Measurements from ENCODE around the gene RNF227.
"Not testable (repeated sequence)": the region's sequence is repeated elsewhere in the genome, so short reads cannot be mapped to it uniquely, and the experiment has no call there.

The RNF227 gene

DNA sequence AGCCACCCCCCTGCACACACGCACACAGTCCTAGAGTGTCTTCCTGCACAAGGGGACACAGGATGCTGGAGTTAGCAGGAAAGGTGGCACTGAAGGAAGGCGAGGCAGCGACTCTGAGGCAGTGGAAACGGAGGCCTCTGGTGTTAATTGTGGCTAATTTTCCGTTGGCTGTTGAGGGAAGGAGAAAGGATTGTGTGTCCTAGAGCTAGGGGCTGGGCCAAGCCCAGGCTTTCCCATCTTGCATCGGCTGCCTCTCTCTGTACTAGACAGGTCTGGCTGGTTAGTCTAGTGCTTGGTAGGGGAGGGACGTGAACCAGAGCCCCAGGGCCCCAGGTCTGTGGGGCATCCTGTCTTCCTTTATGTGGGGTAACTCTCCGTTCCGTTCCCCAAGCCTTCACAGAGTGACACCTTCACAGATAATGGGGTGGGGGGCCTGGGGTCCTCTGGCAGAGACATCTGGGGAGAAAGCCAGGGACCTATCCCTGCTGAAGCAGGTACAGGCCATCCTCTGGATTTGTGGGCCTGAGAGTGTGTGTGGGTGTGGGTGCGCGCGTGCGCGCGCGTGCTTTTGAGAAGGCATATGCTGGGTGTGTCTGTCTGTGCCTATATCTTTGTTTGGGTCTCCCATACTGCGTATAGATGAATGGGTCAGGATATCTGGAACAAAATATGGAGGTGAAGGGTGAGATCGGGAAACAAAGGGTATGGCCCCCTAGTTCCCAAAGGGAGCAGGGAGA, 27.7 kb downstream of the RNF227 start, which contains the start of gene CHD3:
TSS of gene CHD3 (plus strand) at position 606 of the 737 bp plus-strand sequence. CDS start 212 bp downstream, outside the sequence.
- DNase-seq (ENCODE audit: low read depth), result no peak

DNA sequence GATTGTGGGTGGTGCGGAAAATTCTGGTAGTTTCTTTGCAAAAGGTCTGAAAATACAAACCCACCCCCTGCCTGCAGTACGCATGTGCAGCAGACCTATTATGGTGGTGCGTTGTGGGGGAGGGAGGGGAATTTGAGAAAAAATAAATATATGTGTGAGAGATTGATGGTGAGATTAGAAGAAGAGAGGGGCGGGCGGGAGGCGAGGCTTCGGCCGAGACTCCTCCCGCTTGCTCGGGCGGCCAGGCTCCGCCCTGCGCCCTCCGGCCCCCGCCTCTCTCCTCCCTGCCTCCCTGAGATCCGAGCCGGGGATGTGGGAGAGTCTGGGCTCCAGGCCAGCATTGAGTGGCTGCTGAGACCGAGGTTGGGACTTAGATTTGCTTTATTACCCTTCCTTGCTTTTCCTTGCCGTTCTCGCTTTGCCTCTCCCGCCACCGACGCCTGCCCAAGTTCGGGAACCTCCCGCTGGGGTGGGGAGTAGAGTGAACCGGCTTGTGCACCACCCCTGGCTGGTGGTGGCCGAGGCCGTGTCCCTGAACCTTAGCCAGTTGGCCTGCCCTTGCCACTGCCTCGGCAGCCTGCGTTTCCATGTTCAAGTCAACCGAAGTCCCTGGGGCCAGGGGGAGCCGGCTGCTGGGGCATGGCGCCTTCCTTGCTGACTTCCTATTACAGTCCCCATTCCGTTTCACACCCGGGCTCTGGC, 28.5 kb downstream of the RNF227 start:
- peak; percentile 94 for DNase-seq (ENCODE audit: low read depth)

DNA sequence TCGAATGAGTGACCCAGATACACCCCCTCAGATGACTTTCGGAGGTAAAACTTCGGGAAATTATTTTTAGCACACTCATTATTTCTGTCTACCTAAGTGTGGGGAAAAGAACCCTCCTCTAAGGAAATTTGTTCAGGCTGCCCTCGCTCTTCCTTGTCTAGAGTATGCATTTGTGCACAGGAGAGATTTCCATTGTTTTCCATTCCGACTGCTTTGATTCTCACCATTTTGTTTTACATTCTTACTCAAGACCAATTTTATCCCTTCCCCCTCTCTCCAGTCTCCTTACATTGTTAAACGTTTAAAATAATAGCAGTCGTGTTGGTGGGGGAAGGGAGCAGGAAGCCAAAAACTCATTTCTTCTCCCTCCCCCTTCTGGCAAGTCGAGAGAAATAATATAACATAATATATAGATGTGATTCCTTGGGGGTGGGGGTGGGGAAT, 29.0 kb downstream of the RNF227 start:
- no peak for DNase-seq (ENCODE audit: low read depth)

DNA sequence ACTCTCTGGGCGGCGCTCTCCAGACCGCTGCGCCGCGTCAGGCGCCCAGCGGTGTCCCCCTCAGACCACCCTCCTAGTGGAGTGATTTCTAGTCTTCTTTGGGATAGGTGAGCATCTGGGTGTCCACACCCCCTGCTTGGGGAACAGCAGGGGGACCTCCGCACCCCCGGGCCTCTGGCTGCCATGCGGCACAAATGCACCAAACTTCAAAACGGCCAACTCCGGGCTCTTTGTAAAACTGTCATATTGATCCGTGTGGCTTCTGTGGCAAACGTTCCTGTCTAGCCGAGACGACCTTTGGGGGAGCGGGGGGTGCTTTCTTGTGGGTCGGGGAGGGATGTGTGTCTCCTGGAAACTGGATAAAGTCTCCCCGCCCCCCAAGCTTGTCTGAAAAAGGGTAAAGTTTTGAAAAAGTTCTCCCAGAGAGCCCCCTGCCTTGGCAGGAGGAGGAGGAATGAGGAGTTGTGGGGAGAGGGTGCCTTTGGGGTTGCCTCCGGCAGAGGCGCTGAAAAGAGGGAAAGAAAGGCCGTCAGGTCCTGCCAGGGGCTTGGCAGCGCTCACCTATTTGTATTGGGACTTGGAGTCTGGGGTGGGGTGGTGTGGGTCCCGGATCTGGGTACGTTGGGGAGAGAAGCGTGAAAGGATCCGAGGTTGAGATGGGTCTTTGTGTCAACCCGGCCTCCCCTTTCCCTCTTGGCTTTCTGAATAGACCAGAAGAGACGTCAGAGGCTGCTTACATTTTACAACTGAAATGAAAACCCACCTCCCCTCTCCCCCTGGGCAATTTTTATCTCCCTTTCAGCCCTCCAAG, 29.7 kb downstream of the RNF227 start:
- no peak for DNase-seq (ENCODE audit: low read depth)

GRCh38 chr17:7885367-7886226, 30.5 kb downstream of the RNF227 start:
- DNase-seq (ENCODE audit: low read depth), result no peak

DNA sequence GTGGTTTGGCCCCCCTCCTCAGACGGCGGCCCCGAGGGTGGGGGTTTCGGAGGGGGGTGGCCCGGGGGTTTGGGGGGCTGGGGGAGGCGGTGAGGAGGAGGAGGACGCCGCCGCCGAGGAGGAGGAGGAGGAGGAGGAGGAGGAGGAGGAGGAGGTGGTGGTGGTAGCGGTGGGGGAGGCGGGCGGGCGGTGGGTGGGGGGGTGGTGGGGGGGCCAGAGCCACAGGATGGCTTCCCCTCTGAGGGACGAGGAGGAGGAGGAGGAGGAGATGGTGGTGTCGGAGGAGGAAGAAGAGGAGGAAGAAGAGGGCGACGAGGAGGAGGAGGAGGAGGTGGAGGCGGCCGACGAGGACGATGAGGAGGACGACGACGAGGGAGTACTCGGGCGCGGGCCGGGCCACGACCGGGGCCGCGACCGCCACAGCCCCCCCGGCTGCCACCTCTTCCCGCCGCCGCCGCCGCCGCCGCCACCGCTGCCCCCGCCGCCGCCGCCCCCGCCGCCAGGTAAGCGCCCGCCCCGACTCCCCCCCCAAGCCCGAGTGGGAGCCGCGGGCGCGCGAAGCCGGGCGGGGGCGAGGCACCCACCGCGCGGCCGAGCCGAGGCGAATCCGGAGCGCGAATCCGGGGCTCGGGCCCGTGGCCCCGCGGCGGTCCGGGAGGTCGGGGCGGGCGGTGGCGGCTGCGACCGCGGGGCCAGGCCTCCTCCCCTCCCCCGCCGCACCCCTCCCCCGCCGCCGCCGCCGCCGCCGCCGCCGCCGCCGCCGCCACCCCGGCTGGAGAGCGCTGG, 31.3 kb downstream of the RNF227 start:
- DNase-seq (ENCODE audit: low read depth), result no peak

- no peak for DNase-seq (ENCODE audit: low read depth)
Measured at GRCh38 chr17:7883781-7884386, 32.2 kb downstream of the RNF227 start.

DNA sequence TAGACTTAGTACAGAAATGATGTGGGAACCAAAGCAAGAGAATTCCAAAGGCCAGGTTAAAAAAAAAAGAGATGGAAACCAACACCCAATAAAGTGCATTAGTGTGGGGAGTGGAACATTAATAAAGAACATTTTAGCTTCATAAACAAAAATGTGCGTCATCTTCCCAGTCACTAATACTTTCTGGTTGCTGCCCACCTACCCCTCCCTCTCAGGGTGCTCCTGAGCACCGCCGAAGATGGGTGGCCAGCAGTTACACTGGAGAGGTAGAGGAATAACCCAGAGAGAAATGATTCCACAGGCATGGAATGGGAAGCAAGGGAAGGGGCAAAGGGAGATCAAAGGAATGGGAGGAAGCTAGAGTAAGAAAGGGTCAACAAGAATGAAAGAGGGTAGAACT, 33.5 kb downstream of the RNF227 start:
- no peak for DNase-seq (ENCODE audit: low read depth)

DNA sequence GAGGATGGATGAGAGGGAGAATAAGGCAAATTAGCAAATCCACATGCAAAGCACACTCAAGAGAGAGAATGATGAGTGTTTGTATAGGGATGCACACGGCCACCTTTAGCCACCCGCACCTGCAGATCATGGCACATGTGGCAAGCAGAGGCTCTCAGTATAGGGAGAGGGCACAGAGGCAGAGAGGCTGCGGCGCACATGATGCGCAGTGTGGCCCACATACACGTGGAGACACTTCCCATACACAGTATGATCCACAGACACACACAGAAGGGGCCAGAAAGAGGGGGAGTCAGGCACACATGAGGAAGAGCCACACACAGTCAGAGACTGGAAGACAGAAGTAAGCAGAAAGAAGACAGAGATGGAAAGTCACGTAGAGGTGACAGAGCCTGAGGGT, 34.0 kb downstream of the RNF227 start:
- no peak for DNase-seq (ENCODE audit: low read depth)

DNA sequence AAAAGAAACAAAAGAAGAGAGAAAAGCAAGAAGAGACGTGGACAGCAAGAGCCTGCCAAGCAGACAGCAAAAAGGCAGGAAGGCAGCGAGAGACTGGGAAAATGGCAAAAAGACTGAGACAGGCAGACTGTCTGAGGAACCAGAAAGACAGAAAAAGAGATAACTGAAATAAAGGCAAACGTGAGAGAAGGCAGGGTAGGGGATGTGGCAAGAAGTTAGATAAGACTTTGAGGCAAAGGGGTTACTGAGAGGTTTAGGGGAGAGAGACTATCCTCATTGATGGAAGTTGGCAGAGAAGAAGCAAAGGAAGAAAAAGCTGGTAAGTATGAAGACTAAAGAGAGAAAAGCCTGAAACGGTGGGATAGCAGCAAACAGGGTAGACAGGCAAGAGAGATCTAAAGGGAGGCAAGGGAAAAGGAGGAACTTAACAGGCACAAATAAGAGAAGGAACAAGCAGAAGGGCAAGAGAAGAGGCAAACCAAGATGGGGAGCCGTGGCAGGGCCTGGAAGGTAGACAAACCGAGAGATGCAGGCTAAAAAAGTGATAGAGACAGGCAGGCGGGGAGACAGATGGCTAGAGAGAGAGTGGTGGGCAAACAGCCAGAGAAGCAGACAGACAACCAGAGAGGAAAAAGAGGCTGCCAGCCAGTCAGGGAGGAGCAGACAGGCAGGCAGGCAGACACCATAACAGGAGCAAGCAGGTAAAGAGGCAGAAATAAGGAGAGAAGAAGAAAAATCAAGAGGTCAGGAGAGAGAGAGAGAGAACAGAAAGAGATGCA, 34.6 kb downstream of the RNF227 start:
- DNase-seq (ENCODE audit: low read depth), result no peak

DNA sequence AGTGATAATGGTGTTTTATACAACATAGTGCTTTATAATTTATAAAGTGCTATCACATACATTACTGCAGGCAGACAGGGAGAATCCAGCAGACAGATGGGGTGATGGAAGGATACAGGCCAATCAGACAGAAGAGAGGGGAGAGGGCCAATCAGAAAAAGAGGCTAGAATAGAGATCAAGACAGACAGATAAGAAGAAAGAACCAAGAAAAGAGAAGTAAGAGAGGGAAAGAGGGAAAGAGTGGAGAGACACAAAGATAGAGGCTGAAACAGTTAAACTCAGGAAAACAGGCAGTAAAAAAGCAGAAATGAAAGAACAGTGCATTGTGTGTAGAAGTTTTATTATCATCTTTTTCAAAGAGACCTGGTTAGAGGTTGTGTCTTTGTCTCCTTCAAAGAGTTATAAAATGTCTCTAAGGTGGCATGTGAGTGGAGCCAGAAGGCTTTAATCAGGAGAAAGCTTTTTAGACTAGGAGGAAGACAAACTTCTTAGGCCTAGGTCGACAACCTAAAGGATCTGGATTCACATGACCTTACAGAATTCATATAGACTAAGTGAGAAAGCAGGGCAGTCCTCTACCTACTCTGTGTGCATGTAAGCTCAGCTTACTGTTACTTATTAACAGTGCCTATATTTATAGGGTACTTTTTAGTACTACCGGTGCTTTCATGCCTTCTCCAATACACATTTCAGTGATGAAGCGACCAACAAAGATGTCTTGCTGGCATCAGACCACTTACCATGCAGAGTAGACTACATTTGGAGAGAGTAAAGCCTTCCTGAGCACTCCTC, 35.8 kb downstream of the RNF227 start:
- DNase-seq (ENCODE audit: low read depth), result no peak

GRCh38 chr17:7878234-7878633, 37.9 kb downstream of the RNF227 start:
- no peak for DNase-seq (ENCODE audit: low read depth)

DNA sequence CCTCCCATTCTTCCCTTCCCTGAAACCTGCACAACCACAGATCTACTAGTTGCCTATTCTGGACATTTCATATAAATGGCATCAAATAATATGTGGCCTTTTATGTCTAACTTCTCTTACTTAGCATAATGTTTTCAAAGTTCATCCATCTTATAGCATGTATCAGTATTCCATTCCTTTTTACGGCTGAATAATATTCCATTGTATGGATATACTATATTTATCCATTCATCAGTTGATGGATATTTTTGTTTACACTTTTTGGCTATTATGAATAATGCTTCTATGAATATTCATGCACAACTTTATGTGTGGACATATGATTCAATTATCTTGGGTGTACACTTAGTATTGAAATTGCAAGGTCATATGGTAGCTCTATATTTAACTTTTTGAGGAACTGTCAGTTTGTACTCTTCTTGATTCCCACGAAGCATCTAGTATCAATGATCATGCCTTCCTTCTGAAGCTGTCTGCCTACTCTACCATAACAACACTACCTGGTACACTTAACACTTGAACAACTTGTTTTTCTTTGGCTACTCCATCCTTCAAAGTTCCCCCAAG, 40.2 kb downstream of the RNF227 start:
- DNase-seq (ENCODE audit: low read depth), result no peak

DNA sequence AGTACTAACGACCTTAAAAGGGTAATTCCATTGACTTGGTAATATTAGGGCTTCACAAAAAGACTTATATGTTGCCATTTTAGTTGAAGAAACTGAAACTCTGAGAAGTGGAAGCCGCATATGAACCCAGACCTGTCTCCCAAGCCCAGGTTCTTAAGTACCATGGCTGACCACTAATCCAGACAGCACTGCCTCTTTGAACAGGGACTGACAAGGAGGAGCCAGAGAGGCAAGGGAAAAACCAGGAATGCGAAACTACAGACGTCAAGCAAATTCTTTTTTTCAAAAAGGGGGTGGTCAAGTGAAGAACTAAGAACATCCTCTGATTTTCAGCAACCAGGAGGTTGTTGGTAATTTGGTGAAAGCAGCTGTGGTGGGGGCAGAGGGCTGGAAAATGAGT, 43.0 kb downstream of the RNF227 start:
- DNase-seq (ENCODE audit: low read depth), result no peak

GRCh38 chr17:7867881-7868329, 48.2 kb downstream of the RNF227 start:
- DNase-seq (ENCODE audit: low read depth), result no peak

DNA sequence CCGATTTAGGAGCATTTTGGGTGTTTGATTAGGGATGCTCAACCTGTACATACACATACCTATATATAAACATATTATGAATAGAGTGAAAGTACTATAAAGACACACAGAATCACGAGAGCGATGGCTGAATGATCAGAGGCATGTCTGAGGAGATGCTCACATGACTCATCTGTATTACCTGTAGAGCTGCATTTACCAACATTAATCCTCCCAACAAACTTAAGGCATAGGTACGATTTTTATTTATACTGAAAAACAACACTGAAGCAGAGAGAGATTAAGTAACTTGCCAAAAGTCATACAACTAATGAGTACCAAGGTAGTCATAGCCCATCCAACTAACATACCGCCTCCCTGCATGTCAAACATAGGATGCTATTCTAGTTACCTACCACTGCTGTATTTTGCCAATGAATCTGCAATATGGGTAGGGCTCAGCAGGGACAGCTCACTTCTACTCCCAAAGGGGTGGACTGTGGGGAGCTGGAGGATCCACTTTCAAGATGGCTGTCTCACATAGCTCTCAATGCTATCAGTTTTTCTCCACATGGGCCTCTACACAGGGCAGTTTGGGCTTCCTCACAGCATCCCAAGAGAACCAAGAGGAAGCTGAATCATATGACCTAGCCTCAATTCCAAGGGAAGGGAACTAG, 51.0 kb downstream of the RNF227 start:
- DNase-seq (ENCODE audit: low read depth), result no peak

- DNase-seq (ENCODE audit: low read depth), result not testable (repeated sequence)
Measured at GRCh38 chr17:7864384-7864783, 51.7 kb downstream of the RNF227 start.

Data from non-pigmented ciliary epithelial cell (primary cell).